H1 (cell line): Measurements from ENCODE around the gene NLRC3. TPM values are rescaled to one million over a fixed set of nuclear protein-coding genes. Genes with fewer than 3 reads are reported as not detected.

Source experiments
- CTCF ChIA-PET: fragments of 300-600 bp; sonication (Branson Sonifier 250); formaldehyde crosslinking; loops from one replicate; lab custom pipeline; 2021; ENCODE audit not compliant: partially characterized antibody; lab: Charles Lee
- POLR2A ChIA-PET: fragments of 300-600 bp; sonication (Branson Sonifier 250); formaldehyde crosslinking; loops from one replicate; lab custom pipeline; 2021; ENCODE audit warnings: inconsistent platforms; ENCODE audit not compliant: partially characterized antibody; lab: Charles Lee
- DNase-seq, 2 experiments: peaks; one replicate each; pipeline versions ENCODE4 v3.0.0 to v3.0.0-alpha.2; 2010 to 2022; ENCODE audit warnings: low spot score in 2 of 2, low read depth in 1 of 2, mixed read lengths in 1 of 2
- FAIRE-seq: peaks from 2 replicates; lab custom pipeline; 2011; peaks lifted over from hg19 to GRCh38; lab: Jason Lieb, UNC
- H2AFZ ChIP-seq: 2 replicates; pipeline ENCODE4 v1.8.1; 2012; ENCODE audit warnings: low read length, inconsistent platforms
- H2AK5ac ChIP-seq: 2 replicates; pipeline ENCODE4 v1.6.1; 2013; ENCODE audit warnings: low read depth, low read length
- H2BK120ac ChIP-seq: replicated peaks from 2 replicates; pipeline ENCODE3; 2013; ENCODE audit warnings: low read depth, low read length, inconsistent platforms
- H2BK12ac ChIP-seq: 2 replicates; pipeline ENCODE4 v1.6.1; 2013; ENCODE audit warnings: low read depth, low read length
- H2BK15ac ChIP-seq: 2 replicates; pipeline ENCODE4 v1.6.1; 2013; ENCODE audit warnings: low read length
- H2BK20ac ChIP-seq: 2 replicates; pipeline ENCODE4 v1.6.1; 2013; ENCODE audit warnings: low read length
- H2BK5ac ChIP-seq: 2 replicates; pipeline ENCODE4 v1.6.1; 2013; ENCODE audit warnings: low read depth, low read length
- H3K14ac ChIP-seq: 2 replicates; pipeline ENCODE4 v1.6.1; 2013; ENCODE audit warnings: inconsistent platforms; ENCODE audit not compliant: insufficient read length
- H3K18ac ChIP-seq: 2 replicates; pipeline ENCODE4 v1.6.1; 2013; ENCODE audit warnings: low read length; ENCODE audit errors: extremely low read depth
- H3K23ac ChIP-seq: 2 replicates; pipeline ENCODE4 v1.6.1; 2013; ENCODE audit warnings: inconsistent platforms; ENCODE audit not compliant: insufficient read length
- H3K23me2 ChIP-seq: 2 replicates; pipeline ENCODE4 v1.6.1; 2013; ENCODE audit warnings: low read depth, low read length
- H3K27ac ChIP-seq: 2 replicates; pipeline ENCODE4 v1.6.1; 2011; ENCODE audit warnings: low read depth, low read length, inconsistent platforms
- H3K27me3 ChIP-seq, 4 experiments: replicated peaks in 1 of 4; 1 replicate in 1 of 4; 2 replicates in 3 of 4; pipeline versions ENCODE4 v1.6.1 to v1.8.1; 2011 to 2013; ENCODE audit warnings: low read length in 3 of 4, mild to moderate bottlenecking in 3 of 4, inconsistent platforms in 2 of 4, mixed read lengths in 2 of 4, moderate library complexity in 1 of 4; ENCODE audit not compliant: control insufficient read depth in 3 of 4, insufficient read depth in 3 of 4; ENCODE audit errors: extremely low read depth in 1 of 4
- H3K36me3 ChIP-seq, 4 experiments: 2 replicates each; pipeline versions ENCODE4 v1.6.1 to v1.8.1; 2011 to 2013; ENCODE audit warnings: mild to moderate bottlenecking in 4 of 4, low read length in 3 of 4, moderate library complexity in 2 of 4, control low read depth in 1 of 4, inconsistent platforms in 1 of 4; ENCODE audit not compliant: insufficient read depth in 4 of 4, control insufficient read depth in 2 of 4
- H3K4ac ChIP-seq: replicated peaks from 2 replicates; pipeline ENCODE3; 2013; ENCODE audit warnings: low read length, low read depth, mixed read lengths, inconsistent platforms; ENCODE audit not compliant: insufficient read length
- H3K4me1 ChIP-seq, 4 experiments: replicated peaks in 1 of 4; 1 replicate in 1 of 4; 2 replicates in 3 of 4; pipeline versions ENCODE4 v1.6.1 to v1.8.1; 2011 to 2013; ENCODE audit warnings: low read length in 3 of 4, inconsistent platforms in 2 of 4, mixed read lengths in 1 of 4; ENCODE audit not compliant: insufficient read depth in 4 of 4, control insufficient read depth in 3 of 4
- H3K4me2 ChIP-seq, 2 experiments: 2 replicates each; pipeline versions ENCODE4 v1.6.1 to v1.8.1; 2011 to 2013; ENCODE audit warnings: low read depth in 2 of 2, low read length in 2 of 2, control low read depth in 1 of 2, inconsistent platforms in 1 of 2, mild to moderate bottlenecking in 1 of 2; ENCODE audit not compliant: insufficient read depth in 1 of 2
- H3K4me3 ChIP-seq, 4 experiments: fragments of 200-600, 300-600 bp in 1 of 4; sonication (generic), shearing (Covaris generic), sonication (Bioruptor Twin) in 1 of 4; 2 replicates each; pipeline versions ENCODE4 v1.5.1 to v1.8.1; 2011 to 2016; ENCODE audit warnings: low read length in 4 of 4, low read depth in 3 of 4, control low read depth in 2 of 4, inconsistent platforms in 2 of 4, mild to moderate bottlenecking in 2 of 4, mixed read lengths in 1 of 4, moderate library complexity in 1 of 4; ENCODE audit not compliant: insufficient read depth in 2 of 4; ENCODE audit errors: extremely low read depth in 1 of 4
- H3K56ac ChIP-seq: replicated peaks from 2 replicates; pipeline ENCODE3; 2013; ENCODE audit warnings: low read depth, mild to moderate bottlenecking, mixed read lengths, low read length, inconsistent platforms; ENCODE audit not compliant: insufficient read length
- H3K79me1 ChIP-seq: 2 replicates; pipeline ENCODE4 v1.6.1; 2013; ENCODE audit warnings: low read depth, low read length, control low read depth
- H3K79me2 ChIP-seq, 2 experiments: 2 replicates each; pipeline versions ENCODE4 v1.6.1 to v1.8.1; 2012 to 2013; ENCODE audit warnings: low read length in 2 of 2, mild to moderate bottlenecking in 2 of 2, inconsistent platforms in 1 of 2; ENCODE audit not compliant: insufficient read depth in 2 of 2, control insufficient read depth in 1 of 2
- H3K9ac ChIP-seq, 4 experiments: replicated peaks in 1 of 4; 1 replicate in 1 of 4; 2 replicates in 3 of 4; pipeline versions ENCODE4 v1.6.1 to v1.8.1; 2011 to 2013; ENCODE audit warnings: low read depth in 3 of 4, low read length in 3 of 4, control low read depth in 2 of 4, mild to moderate bottlenecking in 2 of 4, moderate library complexity in 2 of 4, inconsistent platforms in 1 of 4; ENCODE audit errors: extremely low read depth in 1 of 4
- H3K9me3 ChIP-seq, 2 experiments: 2 replicates each; pipeline versions ENCODE4 v1.6.1 to v1.8.1; 2012 to 2013; ENCODE audit warnings: mild to moderate bottlenecking in 2 of 2, moderate library complexity in 2 of 2, control low read depth in 1 of 2, inconsistent platforms in 1 of 2, low read depth in 1 of 2, low read length in 1 of 2, mixed read lengths in 1 of 2; ENCODE audit not compliant: insufficient read depth in 2 of 2
- H4K20me1 ChIP-seq, 2 experiments: replicated peaks in 1 of 2; 2 replicates each; pipeline versions ENCODE3 to v1.8.1; 2011 to 2013; ENCODE audit warnings: inconsistent platforms in 2 of 2, low read length in 2 of 2, mild to moderate bottlenecking in 1 of 2; ENCODE audit not compliant: insufficient read depth in 2 of 2, control insufficient read depth in 1 of 2
- H4K5ac ChIP-seq: 2 replicates; pipeline ENCODE4 v1.6.1; 2013; ENCODE audit warnings: low read length, low read depth, mixed read lengths, inconsistent platforms; ENCODE audit not compliant: insufficient read length
- H4K8ac ChIP-seq: 2 replicates; pipeline ENCODE4 v1.8.0; 2013; ENCODE audit warnings: mild to moderate bottlenecking, moderate library complexity, low read length, inconsistent platforms; ENCODE audit not compliant: insufficient read depth; ENCODE audit errors: extremely low read depth
- H4K91ac ChIP-seq: replicated peaks from 2 replicates; pipeline ENCODE3; 2013; ENCODE audit warnings: low read length, mixed read lengths, inconsistent platforms; ENCODE audit not compliant: insufficient read length
- CBX8 ChIP-seq: fragments of 300-800, 300-1000 bp; sonication (generic); IDR thresholded peaks from 2 replicates; pipeline ENCODE4 v1.7.1; 2016; ENCODE audit warnings: low read depth, low read length, borderline replicate concordance
- HDAC2 ChIP-seq, 2 experiments: fragments of 300-600 bp in 1 of 2; sonication (generic) in 1 of 2; IDR thresholded peaks; 2 replicates each; pipeline ENCODE4 v1.6.1; 2011 to 2012; ENCODE audit warnings: low read depth in 2 of 2, low read length in 2 of 2, mild to moderate bottlenecking in 2 of 2, moderate library complexity in 2 of 2, borderline replicate concordance in 1 of 2, inconsistent platforms in 1 of 2
- HDAC6 ChIP-seq: IDR thresholded peaks from one replicate; pipeline ENCODE4 v1.7.1; 2012; ENCODE audit warnings: low read depth, mild to moderate bottlenecking, inconsistent platforms, low read length, moderate library complexity
- KDM4A ChIP-seq: IDR thresholded peaks from one replicate; pipeline ENCODE4 v1.7.1; 2012; ENCODE audit warnings: low read depth, mild to moderate bottlenecking, moderate library complexity, low read length, inconsistent platforms; ENCODE audit not compliant: severe bottlenecking
- POU5F1 ChIP-seq: IDR thresholded peaks from 2 replicates; pipeline ENCODE4 v1.6.1; 2011; ENCODE audit warnings: low read depth, mild to moderate bottlenecking, low read length, moderate library complexity
- RFX5 ChIP-seq: IDR thresholded peaks from 2 replicates; pipeline ENCODE4 v1.6.1; 2011; ENCODE audit warnings: low read depth, low read length, improper control_type of control experiment, borderline replicate concordance
- SAP30 ChIP-seq: fragments of 300-600 bp; sonication (generic); IDR thresholded peaks from 2 replicates; pipeline ENCODE4 v1.7.1; 2012; ENCODE audit warnings: low read length, moderate library complexity, mild to moderate bottlenecking, inconsistent platforms; ENCODE audit not compliant: insufficient read depth, insufficient replicate concordance
- TAF7 ChIP-seq: optimal IDR thresholded peaks from 2 replicates; pipeline ENCODE3; 2011; ENCODE audit warnings: low read depth, mild to moderate bottlenecking, inconsistent platforms, low read length, moderate library complexity, borderline replicate concordance
- YY1 ChIP-seq: IDR thresholded peaks from 2 replicates; pipeline ENCODE4 v1.6.1; 2011; ENCODE audit warnings: low read depth, mild to moderate bottlenecking, low read length
- WGBS, 2 experiments: shearing (Covaris generic) in 1 of 2; methylation state at CpG; one replicate each; pipeline versions ENCODE4 v1.1.6 to v1.1.7; 2013 to 2015; ENCODE audit warnings: low lambda C conversion rate in 2 of 2, mixed read lengths in 2 of 2, inconsistent platforms in 1 of 2, low coverage in 1 of 2, missing lambda C conversion rate in 1 of 2; ENCODE audit not compliant: insufficient replicate concordance in 2 of 2, insufficient coverage in 1 of 2, insufficient read length in 1 of 2; ENCODE audit errors: extremely low coverage in 1 of 2, missing lambda C conversion rate in 1 of 2; 5-methylcytosine and 5-hydroxymethylcytosine counted together
- polyA plus RNA-seq, 7 experiments: library from polyadenylated mRNA; depleted of rRNA in 3 of 7; stranded (reverse) in 5 of 7; unstranded in 2 of 7; fragments of >200 nt in 5 of 7; fragments of 200-250 nt in 2 of 7; gene quantifications; 1 replicate in 5 of 7; 2 replicates in 1 of 7; 4 replicates in 1 of 7; pipeline versions ENCODE4 v1.2.1 to v1.2.3, GENCODE V29; 2011 to 2013; ENCODE audit warnings: missing spikeins in 2 of 7, mixed read lengths in 2 of 7
- total RNA-seq: library from RNA; stranded (reverse); fragmentation: NEBNext Ultra II Directional; extraction: Animal tissue kit (Norgen Biotek cat#: 25700); gene quantifications from 2 replicates; pipeline ENCODE4 v1.2.1, GENCODE V29; 2021
- TF ChIP-seq, protein P1 (sequence below): IDR thresholded peaks from 2 replicates; pipeline ENCODE4 v1.6.1; 2012; ENCODE audit warnings: low read length, inconsistent platforms

The NLRC3 gene
- total and polyA plus RNA-seq, 2 of the 8 experiments (the other 6 are each of a cell fraction or from before 2014, with no cell fraction given): 0.18 to 0.20 TPM

- H2BK12ac ChIP-seq: no peak overlapping the region
- no peak overlapping the region for H3K9ac ChIP-seq
- no peaks in the 10 kb centered on the region for H3K79me2 ChIP-seq
- no peaks in the 10 kb centered on the region for H3K79me1 ChIP-seq
- no peak overlapping the region for H2BK120ac ChIP-seq
- ChIA-PET CTCF (interaction anchor here (1.8 kb wide), 1 partner anchor 37 kb away, joined by 4 read pairs; no protein-coding TSS in a partner anchor), POLR2A (interaction anchor here (0.6 kb wide), 1 partner anchor 20 kb away, joined by 3 read pairs; no protein-coding TSS in a partner anchor)
- H3K9me3 ChIP-seq: no peaks in the 10 kb centered on the region
- H3K27ac ChIP-seq: no peak overlapping the region
- no peak overlapping the region for H2BK15ac ChIP-seq
- no peak overlapping the region for H2BK20ac ChIP-seq
- no peaks in the 10 kb centered on the region for H3K23me2 ChIP-seq
- no peak overlapping the region for H3K14ac ChIP-seq
- H4K8ac ChIP-seq: no peak overlapping the region; the same call in 1 of the 2 replicates
- no peak overlapping the region for H2AFZ ChIP-seq
- H3K23ac ChIP-seq: no peak overlapping the region
- no peak overlapping the region for H4K5ac ChIP-seq
- H3K36me3 ChIP-seq: no peaks in the 10 kb centered on the region
- no peak overlapping the region for H3K4me3 ChIP-seq
- H2AK5ac ChIP-seq: no peak overlapping the region
- no peak overlapping the region for H2BK5ac ChIP-seq
- H4K20me1 ChIP-seq: no peaks in the 10 kb centered on the region
- no peak overlapping the region for H3K4me2 ChIP-seq
- H3K18ac ChIP-seq: no peak overlapping the region; the same call in 1 of the 2 replicates
- DNase-seq (no peak), FAIRE-seq (no peak)
- H3K4me1 ChIP-seq: peaks cover 0 to 4% (median 2%) of the 10 kb centered on the region in 4 experiments; a peak in 2 of 7 replicates
- H3K27me3 ChIP-seq: no peaks in the 10 kb centered on the region
- no peak overlapping the region for H3K56ac ChIP-seq
- WGBS, 2 experiments: 94% methylated on average over 33 of the region's 43 CpGs; no CpG with 5 or more reads in 1 of the 2 experiments
- no peak overlapping the region for H4K91ac ChIP-seq
- no peak overlapping the region for H3K4ac ChIP-seq
- no peak for TF ChIP-seq HDAC2 (IDR thresholded peaks at IDR 0.05; ENCODE audit: borderline replicate concordance in 1 of 2, low read depth in 2 of 2, low read length in 2 of 2)
- no peak for TF ChIP-seq POU5F1
- TF ChIP-seq, protein P1, sequence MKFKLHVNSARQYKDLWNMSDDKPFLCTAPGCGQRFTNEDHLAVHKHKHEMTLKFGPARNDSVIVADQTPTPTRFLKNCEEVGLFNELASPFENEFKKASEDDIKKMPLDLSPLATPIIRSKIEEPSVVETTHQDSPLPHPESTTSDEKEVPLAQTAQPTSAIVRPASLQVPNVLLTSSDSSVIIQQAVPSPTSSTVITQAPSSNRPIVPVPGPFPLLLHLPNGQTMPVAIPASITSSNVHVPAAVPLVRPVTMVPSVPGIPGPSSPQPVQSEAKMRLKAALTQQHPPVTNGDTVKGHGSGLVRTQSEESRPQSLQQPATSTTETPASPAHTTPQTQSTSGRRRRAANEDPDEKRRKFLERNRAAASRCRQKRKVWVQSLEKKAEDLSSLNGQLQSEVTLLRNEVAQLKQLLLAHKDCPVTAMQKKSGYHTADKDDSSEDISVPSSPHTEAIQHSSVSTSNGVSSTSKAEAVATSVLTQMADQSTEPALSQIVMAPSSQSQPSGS: no peak
- no peak for TF ChIP-seq RFX5
- no peak for TF ChIP-seq YY1
- TF ChIP-seq KDM4A: no peak
- no peak for TF ChIP-seq CBX8
- no peak for TF ChIP-seq SAP30
- TF ChIP-seq TAF7: no peak
- TF ChIP-seq HDAC6: no peak
Observed at GRCh38 chr16:3564130-3564888, 12.9 kb downstream of the NLRC3 start.
